Karpas-422 (cell line): ENCODE measurements around the gene PTPN4. TPM values are rescaled to one million over a fixed set of nuclear protein-coding genes. Genes with fewer than 3 reads are reported as not detected.
A peak's percentile ranks its signal among the peaks of the same experiment; 100 is the strongest.

Experiments used
- DNase-seq: peaks from one replicate; pipeline ENCODE4 v3.0.0-alpha.2; 2015
- H2AFZ ChIP-seq: fragments of 200-600 bp; sonication (generic); 2 replicates; pipeline ENCODE4 v1.6.1; 2014; ENCODE audit warnings: antibody characterized with exemption, low read length, mixed read lengths
- H3K27ac ChIP-seq: fragments of 200-600 bp; sonication (generic); 2 replicates; pipeline ENCODE4 v1.5.1; 2014; ENCODE audit warnings: mild to moderate bottlenecking, low read length, moderate library complexity
- H3K27me3 ChIP-seq: fragments of 200-600 bp; sonication (generic); 2 replicates; pipeline ENCODE4 v1.6.1; 2014; ENCODE audit warnings: low read length, mixed read lengths
- H3K36me3 ChIP-seq: fragments of 200-600 bp; sonication (generic); 2 replicates; pipeline ENCODE4 v1.6.1; 2014; ENCODE audit warnings: low read length, mixed read lengths; ENCODE audit not compliant: insufficient read depth
- H3K4me1 ChIP-seq: fragments of 200-600 bp; sonication (generic); 2 replicates; pipeline ENCODE4 v1.6.1; 2014; ENCODE audit warnings: mild to moderate bottlenecking, low read length, mixed read lengths
- H3K4me2 ChIP-seq: fragments of 200-600 bp; sonication (generic); 2 replicates; pipeline ENCODE4 v1.6.1; 2014; ENCODE audit warnings: low read length, low read depth, mild to moderate bottlenecking; ENCODE audit not compliant: poor library complexity, severe bottlenecking
- H3K4me3 ChIP-seq: fragments of 200-600 bp; sonication (generic); 2 replicates; pipeline ENCODE4 v1.5.1; 2014; ENCODE audit warnings: mild to moderate bottlenecking, antibody characterized with exemption, low read length, mixed read lengths
- H3K79me2 ChIP-seq: fragments of 200-600 bp; sonication (generic); 2 replicates; pipeline ENCODE4 v1.6.1; 2014; ENCODE audit warnings: mild to moderate bottlenecking, low read length, mixed read lengths
- H3K9ac ChIP-seq: fragments of 200-600 bp; sonication (generic); 2 replicates; pipeline ENCODE4 v1.6.0; 2014; ENCODE audit warnings: low read length
- H3K9me2 ChIP-seq: fragments of 200-600 bp; sonication (generic), shearing (Covaris generic); replicated peaks from 2 replicates; pipeline ENCODE4 v1.6.0; 2014; ENCODE audit warnings: mild to moderate bottlenecking, low read length, moderate library complexity; ENCODE audit not compliant: insufficient read depth
- H3K9me3 ChIP-seq: fragments of 300-700, 200-600 bp; sonication (generic); 2 replicates; pipeline ENCODE4 v1.6.1; 2014; ENCODE audit warnings: low read length, mixed read lengths
- H4K20me1 ChIP-seq: fragments of 200-600 bp; sonication (generic); 2 replicates; pipeline ENCODE4 v1.6.1; 2014; ENCODE audit warnings: mild to moderate bottlenecking, antibody characterized with exemption, low read length, low read depth; ENCODE audit not compliant: insufficient read depth
- total RNA-seq: library from RNA; depleted of rRNA; stranded (reverse); fragments of >200 nt; shearing (Covaris generic); gene quantifications from 2 replicates; pipeline ENCODE4 v1.2.3, GENCODE V29; 2014; ENCODE audit warnings: low replicate concordance

PTPN4 gene
- total RNA-seq, 1 experiment from 2014 or later, result 56.7 TPM

- peak; percentile 77 for DNase-seq
- H3K9ac ChIP-seq, result no peak overlapping the region
These were observed 66.7 kb downstream of the PTPN4 start for GRCh38 chr2:119826370-119826961.

GRCh38 chr2:119827866-119828507 lies 68.3 kb downstream of the PTPN4 start:
- H3K79me2 ChIP-seq, result peaks cover 16% of the 10 kb centered on the region
- DNase-seq, result no peak
- no peaks in the 10 kb centered on the region for H3K27me3 ChIP-seq
- no peak overlapping the region for H3K4me3 ChIP-seq
- no peaks in the 10 kb centered on the region for H3K9me2 ChIP-seq
- peaks cover 23% of the 10 kb centered on the region for H3K4me1 ChIP-seq
- H4K20me1 ChIP-seq, result no peaks in the 10 kb centered on the region
- no peak overlapping the region for H3K9ac ChIP-seq
- no peaks in the 10 kb centered on the region for H3K36me3 ChIP-seq
- no peak overlapping the region for H3K27ac ChIP-seq
- no peak overlapping the region for H2AFZ ChIP-seq
- no peak overlapping the region for H3K4me2 ChIP-seq
- H3K9me3 ChIP-seq, result no peaks in the 10 kb centered on the region

More at GRCh38 chr2:119826370-119826961, 66.7 kb downstream of the PTPN4 start:
- H3K27ac ChIP-seq, result no peak overlapping the region
- peaks cover 16% of the 10 kb centered on the region for H3K79me2 ChIP-seq
- peak overlapping the region; percentile 36 for H3K4me2 ChIP-seq
- H3K9me2 ChIP-seq, result no peaks in the 10 kb centered on the region
- peaks cover 13% of the 10 kb centered on the region for H3K4me1 ChIP-seq
- H3K36me3 ChIP-seq, result no peaks in the 10 kb centered on the region
- no peaks in the 10 kb centered on the region for H4K20me1 ChIP-seq
- no peak overlapping the region for H2AFZ ChIP-seq
- no peaks in the 10 kb centered on the region for H3K27me3 ChIP-seq
- H3K9me3 ChIP-seq, result no peaks in the 10 kb centered on the region
- no peak overlapping the region for H3K4me3 ChIP-seq

GRCh38 chr2:119836455-119837142 lies 76.9 kb downstream of the PTPN4 start:
- no peak overlapping the region for H3K9ac ChIP-seq
- no peak overlapping the region for H2AFZ ChIP-seq
- H3K27me3 ChIP-seq, result no peaks in the 10 kb centered on the region
- H3K4me3 ChIP-seq, result no peak overlapping the region
- peaks cover 12% of the 10 kb centered on the region; the same call in 1 of the 2 replicates for H3K79me2 ChIP-seq
- no peaks in the 10 kb centered on the region for H3K9me2 ChIP-seq
- peaks cover 19% of the 10 kb centered on the region for H3K4me1 ChIP-seq
- H3K9me3 ChIP-seq, result no peaks in the 10 kb centered on the region
- no peak overlapping the region for H3K4me2 ChIP-seq
- no peaks in the 10 kb centered on the region for H3K36me3 ChIP-seq
- H4K20me1 ChIP-seq, result no peaks in the 10 kb centered on the region
- DNase-seq, result no peak
- no peak overlapping the region for H3K27ac ChIP-seq

GRCh38 chr2:119837350-119837749 lies 77.6 kb downstream of the PTPN4 start:
- Histone ChIP-seq H3K9me3 (no peaks in the 10 kb centered on the region), H3K4me3 (no peak overlapping the region), H3K36me3 (no peaks in the 10 kb centered on the region), H3K9ac (no peak overlapping the region), H3K4me1 (peaks cover 15% of the 10 kb centered on the region), H3K27ac (no peak overlapping the region), H3K4me2 (no peak overlapping the region), H3K79me2 (peaks cover 12% of the 10 kb centered on the region; the same call in 1 of the 2 replicates), H3K9me2 (no peaks in the 10 kb centered on the region; the same call in 1 of the 2 replicates), H3K27me3 (no peaks in the 10 kb centered on the region), H2AFZ (no peak overlapping the region), H4K20me1 (no peaks in the 10 kb centered on the region)
- DNase-seq, result no peak

GRCh38 chr2:119837759-119838158 lies 78.0 kb downstream of the PTPN4 start:
- H3K79me2 ChIP-seq, result peaks cover 12% of the 10 kb centered on the region; the same call in 1 of the 2 replicates
- no peaks in the 10 kb centered on the region for H3K27me3 ChIP-seq
- no peak overlapping the region for H3K27ac ChIP-seq
- DNase-seq, result no peak
- no peaks in the 10 kb centered on the region for H4K20me1 ChIP-seq
- no peaks in the 10 kb centered on the region for H3K9me3 ChIP-seq
- no peak overlapping the region for H2AFZ ChIP-seq
- no peak overlapping the region for H3K4me3 ChIP-seq
- peaks cover 11% of the 10 kb centered on the region for H3K4me1 ChIP-seq
- no peak overlapping the region for H3K9ac ChIP-seq
- H3K9me2 ChIP-seq, result no peaks in the 10 kb centered on the region; the same call in 1 of the 2 replicates
- H3K4me2 ChIP-seq, result no peak overlapping the region
- H3K36me3 ChIP-seq, result no peaks in the 10 kb centered on the region

GRCh38 chr2:119838179-119838578 lies 78.5 kb downstream of the PTPN4 start:
- Histone ChIP-seq H3K4me1 (peaks cover 7% of the 10 kb centered on the region), H3K9me3 (no peaks in the 10 kb centered on the region), H3K4me3 (no peak overlapping the region), H3K27me3 (no peaks in the 10 kb centered on the region), H3K4me2 (no peak overlapping the region), H3K9ac (no peak overlapping the region), H3K9me2 (no peaks in the 10 kb centered on the region; the same call in 1 of the 2 replicates), H3K36me3 (no peaks in the 10 kb centered on the region), H3K27ac (no peak overlapping the region), H2AFZ (no peak overlapping the region), H3K79me2 (peaks cover 12% of the 10 kb centered on the region; the same call in 1 of the 2 replicates), H4K20me1 (no peaks in the 10 kb centered on the region)
- no peak for DNase-seq

- Histone ChIP-seq H3K27me3 (no peaks in the 10 kb centered on the region), H3K36me3 (no peaks in the 10 kb centered on the region), H3K27ac (no peak overlapping the region), H3K4me2 (no peak overlapping the region), H3K9ac (no peak overlapping the region), H3K9me3 (no peaks in the 10 kb centered on the region), H3K9me2 (no peaks in the 10 kb centered on the region; the same call in 1 of the 2 replicates), H4K20me1 (no peaks in the 10 kb centered on the region), H3K79me2 (no peaks in the 10 kb centered on the region), H3K4me1 (no peaks in the 10 kb centered on the region), H2AFZ (no peak overlapping the region), H3K4me3 (no peak overlapping the region)
- DNase-seq, result no peak
These were observed 81.8 kb downstream of the PTPN4 start for GRCh38 chr2:119841550-119841949.

GRCh38 chr2:119846021-119846420 lies 86.3 kb downstream of the PTPN4 start:
- no peak overlapping the region for H3K4me3 ChIP-seq
- H4K20me1 ChIP-seq, result no peaks in the 10 kb centered on the region
- no peak overlapping the region for H2AFZ ChIP-seq
- no peak overlapping the region for H3K27ac ChIP-seq
- H3K79me2 ChIP-seq, result peaks cover 5% of the 10 kb centered on the region
- H3K9ac ChIP-seq, result no peak overlapping the region
- no peak for DNase-seq
- no peaks in the 10 kb centered on the region for H3K27me3 ChIP-seq
- H3K9me2 ChIP-seq, result no peaks in the 10 kb centered on the region; the same call in 1 of the 2 replicates
- H3K4me1 ChIP-seq, result no peaks in the 10 kb centered on the region
- no peaks in the 10 kb centered on the region for H3K9me3 ChIP-seq
- H3K4me2 ChIP-seq, result no peak overlapping the region
- no peaks in the 10 kb centered on the region for H3K36me3 ChIP-seq
